H1 (cell line): ENCODE results near the gene LAMA3. TPM values are rescaled to one million over a fixed set of nuclear protein-coding genes. Genes with fewer than 3 reads are reported as not detected.
A peak's percentile ranks its signal among the peaks of the same experiment; 100 is the strongest.

ENCODE experiments used
- CTCF ChIA-PET: fragments of 300-600 bp; sonication (Branson Sonifier 250); formaldehyde crosslinking; loops from one replicate; lab custom pipeline; 2021; ENCODE audit not compliant: partially characterized antibody; lab: Charles Lee
- POLR2A ChIA-PET: fragments of 300-600 bp; sonication (Branson Sonifier 250); formaldehyde crosslinking; loops from one replicate; lab custom pipeline; 2021; ENCODE audit warnings: inconsistent platforms; ENCODE audit not compliant: partially characterized antibody; lab: Charles Lee
- DNase-seq, 2 experiments: peaks; one replicate each; pipeline versions ENCODE4 v3.0.0 to v3.0.0-alpha.2; 2010 to 2022; ENCODE audit warnings: low spot score in 2 of 2, low read depth in 1 of 2, mixed read lengths in 1 of 2
- FAIRE-seq: peaks from 2 replicates; lab custom pipeline; 2011; peaks lifted over from hg19 to GRCh38; lab: Jason Lieb, UNC
- H2AFZ ChIP-seq: 2 replicates; pipeline ENCODE4 v1.8.1; 2012; ENCODE audit warnings: low read length, inconsistent platforms
- H2AK5ac ChIP-seq: 2 replicates; pipeline ENCODE4 v1.6.1; 2013; ENCODE audit warnings: low read depth, low read length
- H2BK120ac ChIP-seq: replicated peaks from 2 replicates; pipeline ENCODE3; 2013; ENCODE audit warnings: low read depth, low read length, inconsistent platforms
- H2BK12ac ChIP-seq: 2 replicates; pipeline ENCODE4 v1.6.1; 2013; ENCODE audit warnings: low read depth, low read length
- H2BK15ac ChIP-seq: 2 replicates; pipeline ENCODE4 v1.6.1; 2013; ENCODE audit warnings: low read length
- H2BK20ac ChIP-seq: 2 replicates; pipeline ENCODE4 v1.6.1; 2013; ENCODE audit warnings: low read length
- H2BK5ac ChIP-seq: 2 replicates; pipeline ENCODE4 v1.6.1; 2013; ENCODE audit warnings: low read depth, low read length
- H3K14ac ChIP-seq: 2 replicates; pipeline ENCODE4 v1.6.1; 2013; ENCODE audit warnings: inconsistent platforms; ENCODE audit not compliant: insufficient read length
- H3K18ac ChIP-seq: 2 replicates; pipeline ENCODE4 v1.6.1; 2013; ENCODE audit warnings: low read length; ENCODE audit errors: extremely low read depth
- H3K23ac ChIP-seq: 2 replicates; pipeline ENCODE4 v1.6.1; 2013; ENCODE audit warnings: inconsistent platforms; ENCODE audit not compliant: insufficient read length
- H3K23me2 ChIP-seq: 2 replicates; pipeline ENCODE4 v1.6.1; 2013; ENCODE audit warnings: low read depth, low read length
- H3K27ac ChIP-seq: 2 replicates; pipeline ENCODE4 v1.6.1; 2011; ENCODE audit warnings: low read depth, low read length, inconsistent platforms
- H3K27me3 ChIP-seq, 4 experiments: replicated peaks in 1 of 4; 1 replicate in 1 of 4; 2 replicates in 3 of 4; pipeline versions ENCODE4 v1.6.1 to v1.8.1; 2011 to 2013; ENCODE audit warnings: low read length in 3 of 4, mild to moderate bottlenecking in 3 of 4, inconsistent platforms in 2 of 4, mixed read lengths in 2 of 4, moderate library complexity in 1 of 4; ENCODE audit not compliant: control insufficient read depth in 3 of 4, insufficient read depth in 3 of 4; ENCODE audit errors: extremely low read depth in 1 of 4
- H3K36me3 ChIP-seq, 4 experiments: 2 replicates each; pipeline versions ENCODE4 v1.6.1 to v1.8.1; 2011 to 2013; ENCODE audit warnings: mild to moderate bottlenecking in 4 of 4, low read length in 3 of 4, moderate library complexity in 2 of 4, control low read depth in 1 of 4, inconsistent platforms in 1 of 4; ENCODE audit not compliant: insufficient read depth in 4 of 4, control insufficient read depth in 2 of 4
- H3K4ac ChIP-seq: replicated peaks from 2 replicates; pipeline ENCODE3; 2013; ENCODE audit warnings: low read length, low read depth, mixed read lengths, inconsistent platforms; ENCODE audit not compliant: insufficient read length
- H3K4me1 ChIP-seq, 4 experiments: replicated peaks in 1 of 4; 1 replicate in 1 of 4; 2 replicates in 3 of 4; pipeline versions ENCODE4 v1.6.1 to v1.8.1; 2011 to 2013; ENCODE audit warnings: low read length in 3 of 4, inconsistent platforms in 2 of 4, mixed read lengths in 1 of 4; ENCODE audit not compliant: insufficient read depth in 4 of 4, control insufficient read depth in 3 of 4
- H3K4me2 ChIP-seq, 2 experiments: 2 replicates each; pipeline versions ENCODE4 v1.6.1 to v1.8.1; 2011 to 2013; ENCODE audit warnings: low read depth in 2 of 2, low read length in 2 of 2, control low read depth in 1 of 2, inconsistent platforms in 1 of 2, mild to moderate bottlenecking in 1 of 2; ENCODE audit not compliant: insufficient read depth in 1 of 2
- H3K4me3 ChIP-seq, 4 experiments: fragments of 200-600, 300-600 bp in 1 of 4; sonication (generic), shearing (Covaris generic), sonication (Bioruptor Twin) in 1 of 4; 2 replicates each; pipeline versions ENCODE4 v1.5.1 to v1.8.1; 2011 to 2016; ENCODE audit warnings: low read length in 4 of 4, low read depth in 3 of 4, control low read depth in 2 of 4, inconsistent platforms in 2 of 4, mild to moderate bottlenecking in 2 of 4, mixed read lengths in 1 of 4, moderate library complexity in 1 of 4; ENCODE audit not compliant: insufficient read depth in 2 of 4; ENCODE audit errors: extremely low read depth in 1 of 4
- H3K56ac ChIP-seq: replicated peaks from 2 replicates; pipeline ENCODE3; 2013; ENCODE audit warnings: low read depth, mild to moderate bottlenecking, mixed read lengths, low read length, inconsistent platforms; ENCODE audit not compliant: insufficient read length
- H3K79me1 ChIP-seq: 2 replicates; pipeline ENCODE4 v1.6.1; 2013; ENCODE audit warnings: low read depth, low read length, control low read depth
- H3K79me2 ChIP-seq, 2 experiments: 2 replicates each; pipeline versions ENCODE4 v1.6.1 to v1.8.1; 2012 to 2013; ENCODE audit warnings: low read length in 2 of 2, mild to moderate bottlenecking in 2 of 2, inconsistent platforms in 1 of 2; ENCODE audit not compliant: insufficient read depth in 2 of 2, control insufficient read depth in 1 of 2
- H3K9ac ChIP-seq, 4 experiments: replicated peaks in 1 of 4; 1 replicate in 1 of 4; 2 replicates in 3 of 4; pipeline versions ENCODE4 v1.6.1 to v1.8.1; 2011 to 2013; ENCODE audit warnings: low read depth in 3 of 4, low read length in 3 of 4, control low read depth in 2 of 4, mild to moderate bottlenecking in 2 of 4, moderate library complexity in 2 of 4, inconsistent platforms in 1 of 4; ENCODE audit errors: extremely low read depth in 1 of 4
- H3K9me3 ChIP-seq, 2 experiments: 2 replicates each; pipeline versions ENCODE4 v1.6.1 to v1.8.1; 2012 to 2013; ENCODE audit warnings: mild to moderate bottlenecking in 2 of 2, moderate library complexity in 2 of 2, control low read depth in 1 of 2, inconsistent platforms in 1 of 2, low read depth in 1 of 2, low read length in 1 of 2, mixed read lengths in 1 of 2; ENCODE audit not compliant: insufficient read depth in 2 of 2
- H4K20me1 ChIP-seq, 2 experiments: replicated peaks in 1 of 2; 2 replicates each; pipeline versions ENCODE3 to v1.8.1; 2011 to 2013; ENCODE audit warnings: inconsistent platforms in 2 of 2, low read length in 2 of 2, mild to moderate bottlenecking in 1 of 2; ENCODE audit not compliant: insufficient read depth in 2 of 2, control insufficient read depth in 1 of 2
- H4K5ac ChIP-seq: 2 replicates; pipeline ENCODE4 v1.6.1; 2013; ENCODE audit warnings: low read length, low read depth, mixed read lengths, inconsistent platforms; ENCODE audit not compliant: insufficient read length
- H4K8ac ChIP-seq: 2 replicates; pipeline ENCODE4 v1.8.0; 2013; ENCODE audit warnings: mild to moderate bottlenecking, moderate library complexity, low read length, inconsistent platforms; ENCODE audit not compliant: insufficient read depth; ENCODE audit errors: extremely low read depth
- H4K91ac ChIP-seq: replicated peaks from 2 replicates; pipeline ENCODE3; 2013; ENCODE audit warnings: low read length, mixed read lengths, inconsistent platforms; ENCODE audit not compliant: insufficient read length
- ASH2L ChIP-seq: fragments of 200-600, 300-600 bp; sonication (generic); IDR thresholded peaks from one replicate; pipeline ENCODE4 v1.7.1; 2017; ENCODE audit warnings: low read length
- CREB1 ChIP-seq: IDR thresholded peaks from 2 replicates; pipeline ENCODE4 v1.6.1; 2012; ENCODE audit warnings: inconsistent platforms
- FOSL1 ChIP-seq: IDR thresholded peaks from 2 replicates; pipeline ENCODE4 v1.6.1; 2011; ENCODE audit warnings: mild to moderate bottlenecking, low read depth, low read length, moderate library complexity; ENCODE audit not compliant: insufficient read depth
- SAP30 ChIP-seq: fragments of 300-600 bp; sonication (generic); IDR thresholded peaks from 2 replicates; pipeline ENCODE4 v1.7.1; 2012; ENCODE audit warnings: low read length, moderate library complexity, mild to moderate bottlenecking, inconsistent platforms; ENCODE audit not compliant: insufficient read depth, insufficient replicate concordance
- SIX5 ChIP-seq: IDR thresholded peaks from 2 replicates; pipeline ENCODE4 v1.6.1; 2011; ENCODE audit warnings: mild to moderate bottlenecking, low read depth, low read length
- WGBS, 2 experiments: shearing (Covaris generic) in 1 of 2; methylation state at CpG; one replicate each; pipeline versions ENCODE4 v1.1.6 to v1.1.7; 2013 to 2015; ENCODE audit warnings: low lambda C conversion rate in 2 of 2, mixed read lengths in 2 of 2, inconsistent platforms in 1 of 2, low coverage in 1 of 2, missing lambda C conversion rate in 1 of 2; ENCODE audit not compliant: insufficient replicate concordance in 2 of 2, insufficient coverage in 1 of 2, insufficient read length in 1 of 2; ENCODE audit errors: extremely low coverage in 1 of 2, missing lambda C conversion rate in 1 of 2; 5-methylcytosine and 5-hydroxymethylcytosine counted together
- polyA plus RNA-seq, 7 experiments: library from polyadenylated mRNA; depleted of rRNA in 3 of 7; stranded (reverse) in 5 of 7; unstranded in 2 of 7; fragments of >200 nt in 5 of 7; fragments of 200-250 nt in 2 of 7; gene quantifications; 1 replicate in 5 of 7; 2 replicates in 1 of 7; 4 replicates in 1 of 7; pipeline versions ENCODE4 v1.2.1 to v1.2.3, GENCODE V29; 2011 to 2013; ENCODE audit warnings: missing spikeins in 2 of 7, mixed read lengths in 2 of 7
- total RNA-seq: library from RNA; stranded (reverse); fragmentation: NEBNext Ultra II Directional; extraction: Animal tissue kit (Norgen Biotek cat#: 25700); gene quantifications from 2 replicates; pipeline ENCODE4 v1.2.1, GENCODE V29; 2021

LAMA3 gene
- total and polyA plus RNA-seq, 2 of the 8 experiments (the other 6 are each of a cell fraction or from before 2014, with no cell fraction given), result 0.76 to 5.0 TPM

DNA sequence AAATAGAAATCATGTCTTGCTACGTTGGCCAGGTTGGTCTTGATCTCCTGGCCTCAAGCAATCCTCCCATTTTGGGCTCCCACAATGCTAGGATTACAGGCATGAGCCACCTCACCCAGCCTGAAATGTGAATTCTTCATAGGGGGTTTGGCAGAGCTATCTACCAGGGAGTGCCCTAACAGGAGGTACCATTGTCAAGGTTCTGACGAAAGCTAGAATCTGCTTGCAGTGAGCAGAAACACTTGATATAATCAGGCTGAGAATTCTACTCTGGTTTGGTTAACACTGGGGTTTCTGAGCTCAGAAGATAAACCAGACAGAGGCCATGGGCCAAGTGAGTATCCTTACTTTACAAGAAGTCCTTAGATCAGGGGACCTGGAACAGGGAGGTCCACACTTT lies 7.2 kb upstream of the LAMA3 start:
- Histone ChIP-seq H3K14ac (no peak overlapping the region), H2BK20ac (no peak overlapping the region), H3K23me2 (no peaks in the 10 kb centered on the region), H3K9ac (no peak overlapping the region), H3K79me1 (no peaks in the 10 kb centered on the region), H3K56ac (no peak overlapping the region), H2BK5ac (no peak overlapping the region), H3K23ac (no peak overlapping the region), H3K4ac (no peak overlapping the region), H2BK120ac (no peak overlapping the region), H2AFZ (0 out of 2 replicates have a peak overlapping the region, but pooled peaks have one; percentile 29), H3K9me3 (no peaks in the 10 kb centered on the region), H3K4me1 (no peaks in the 10 kb centered on the region), H4K8ac (no peak overlapping the region), H3K4me2 (no peak overlapping the region), H4K20me1 (no peaks in the 10 kb centered on the region), H3K27me3 (no peaks in the 10 kb centered on the region), H2BK12ac (no peak overlapping the region), H2BK15ac (no peak overlapping the region), H4K91ac (no peak overlapping the region), H3K27ac (no peak overlapping the region), H3K18ac (no peak overlapping the region), H3K4me3 (no peak overlapping the region), H3K36me3 (no peaks in the 10 kb centered on the region), H2AK5ac (no peak overlapping the region), H4K5ac (no peak overlapping the region)
- POLR2A ChIA-PET, result interaction anchor here (0.8 kb wide), 1 partner anchor 28 kb away, joined by 3 read pairs; no protein-coding TSS in a partner anchor
- 80% methylated on average over 2 of the region's 2 CpGs; no CpG with 5 or more reads in 1 of the 2 experiments for WGBS, 2 experiments
- FAIRE-seq, result no peak
- no peak for DNase-seq
- CTCF ChIA-PET, result interaction anchor here (1.3 kb wide), 1 partner anchor 21 kb away, joined by 5 read pairs; no protein-coding TSS in a partner anchor
- TF ChIP-seq ASH2L (no peak), FOSL1 (no peak), CREB1 (no peak), SIX5 (no peak), SAP30 (no peak)
- TF ChIP-seq, all 59 proteins: peak for 0
- no peaks in the 10 kb centered on the region for H3K79me2 ChIP-seq
